GM18508 (cell line): ENCODE results near the gene CDK5RAP2.

Source experiments
- ATAC-seq: cut with Tn5 transposase; IDR thresholded peaks from one replicate; pipeline ENCODE4 v1.9.1; 2021; ENCODE audit warnings: moderate number of reproducible peaks; ENCODE audit not compliant: insufficient read depth, unreplicated experiment

CDK5RAP2 gene

GRCh38 chr9:120372040-120372439 lies 207.9 kb downstream of the CDK5RAP2 start:
- ATAC-seq: no peak

GRCh38 chr9:120369608-120370220 lies 210.3 kb downstream of the CDK5RAP2 start:
- no peak for ATAC-seq

- no peak for ATAC-seq
Measured at GRCh38 chr9:120368799-120369198, 211.2 kb downstream of the CDK5RAP2 start.

- ATAC-seq: no peak
Measured at GRCh38 chr9:120366644-120367019, 213.3 kb downstream of the CDK5RAP2 start.

GRCh38 chr9:120365386-120365785 lies 214.6 kb downstream of the CDK5RAP2 start:
- ATAC-seq: no peak

- ATAC-seq: no peak
Measured at GRCh38 chr9:120363697-120364096, 216.3 kb downstream of the CDK5RAP2 start.

- ATAC-seq: no peak
Measured at GRCh38 chr9:120362446-120362845, 217.5 kb downstream of the CDK5RAP2 start.

GRCh38 chr9:120361551-120361950 lies 218.4 kb downstream of the CDK5RAP2 start:
- no peak for ATAC-seq

GRCh38 chr9:120360510-120360909 lies 219.5 kb downstream of the CDK5RAP2 start:
- ATAC-seq: no peak

GRCh38 chr9:120360046-120360445 lies 219.9 kb downstream of the CDK5RAP2 start:
- no peak for ATAC-seq

- ATAC-seq: no peak
Measured at GRCh38 chr9:120358877-120359276, 221.1 kb downstream of the CDK5RAP2 start.

- ATAC-seq: no peak
Measured at GRCh38 chr9:120353506-120353905, 226.5 kb downstream of the CDK5RAP2 start.

- no peak for ATAC-seq
Measured at GRCh38 chr9:120351106-120351505, 228.9 kb downstream of the CDK5RAP2 start.

- ATAC-seq: no peak
Measured at GRCh38 chr9:120350596-120350995, 229.4 kb downstream of the CDK5RAP2 start.

GRCh38 chr9:120348951-120349429 lies 231.0 kb downstream of the CDK5RAP2 start:
- ATAC-seq: no peak

- ATAC-seq: no peak
Measured at GRCh38 chr9:120345379-120345778, 234.6 kb downstream of the CDK5RAP2 start.

GRCh38 chr9:120344230-120344629 lies 235.7 kb downstream of the CDK5RAP2 start:
- no peak for ATAC-seq

GRCh38 chr9:120343416-120343815 lies 236.6 kb downstream of the CDK5RAP2 start:
- no peak for ATAC-seq
